ENCODE results near the gene MANSC1.

GRCh38 chr12:12302976-12303375, 47.1 kb downstream of the MANSC1 start:
- TF ChIP-seq POLR2A (IDR thresholded peaks at IDR 0.05) (no peak), CTCF (IDR thresholded peaks at IDR 0.05) (no peak)
